ENCODE measurements around the gene SLC22A2. TPM values are rescaled to one million over a fixed set of nuclear protein-coding genes. Genes with fewer than 3 reads are reported as not detected.

The SLC22A2 gene
- total RNA-seq, 4 donors from 2014 or later, result not detected

GRCh38 chr6:160249671-160250070 lies 8.9 kb downstream of the SLC22A2 start:
- TF ChIP-seq, protein P1, sequence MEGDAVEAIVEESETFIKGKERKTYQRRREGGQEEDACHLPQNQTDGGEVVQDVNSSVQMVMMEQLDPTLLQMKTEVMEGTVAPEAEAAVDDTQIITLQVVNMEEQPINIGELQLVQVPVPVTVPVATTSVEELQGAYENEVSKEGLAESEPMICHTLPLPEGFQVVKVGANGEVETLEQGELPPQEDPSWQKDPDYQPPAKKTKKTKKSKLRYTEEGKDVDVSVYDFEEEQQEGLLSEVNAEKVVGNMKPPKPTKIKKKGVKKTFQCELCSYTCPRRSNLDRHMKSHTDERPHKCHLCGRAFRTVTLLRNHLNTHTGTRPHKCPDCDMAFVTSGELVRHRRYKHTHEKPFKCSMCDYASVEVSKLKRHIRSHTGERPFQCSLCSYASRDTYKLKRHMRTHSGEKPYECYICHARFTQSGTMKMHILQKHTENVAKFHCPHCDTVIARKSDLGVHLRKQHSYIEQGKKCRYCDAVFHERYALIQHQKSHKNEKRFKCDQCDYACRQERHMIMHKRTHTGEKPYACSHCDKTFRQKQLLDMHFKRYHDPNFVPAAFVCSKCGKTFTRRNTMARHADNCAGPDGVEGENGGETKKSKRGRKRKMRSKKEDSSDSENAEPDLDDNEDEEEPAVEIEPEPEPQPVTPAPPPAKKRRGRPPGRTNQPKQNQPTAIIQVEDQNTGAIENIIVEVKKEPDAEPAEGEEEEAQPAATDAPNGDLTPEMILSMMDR (IDR thresholded peaks at IDR 0.05), result no peak
- ATAC-seq (ENCODE audit: low FRiP score), result no peak

DNA sequence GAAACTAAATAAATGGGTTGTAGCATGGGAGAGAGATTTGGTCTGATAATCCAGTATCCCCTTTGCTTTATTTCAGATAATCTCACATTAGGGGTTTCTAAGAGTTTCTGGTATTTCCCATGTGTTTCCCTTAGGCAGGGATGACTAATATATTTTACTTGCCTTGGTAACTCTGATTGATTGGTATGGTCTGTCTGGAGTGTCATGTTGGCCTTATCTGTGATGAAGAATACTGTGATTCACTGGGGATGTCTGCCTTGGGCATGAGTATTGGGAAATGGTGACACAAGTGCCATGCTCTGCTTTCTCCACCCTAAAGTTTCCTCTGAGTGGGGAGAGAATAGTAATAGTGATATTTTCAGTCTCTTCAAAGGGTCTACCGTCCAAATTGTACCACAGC lies 10.1 kb downstream of the SLC22A2 start:
- peak; percentile 59 for ATAC-seq (ENCODE audit: low FRiP score)
- DNase-seq (ENCODE audit: low spot score), result no peak
- TF ChIP-seq, protein P1 (IDR thresholded peaks at IDR 0.05), result no peak

More at GRCh38 chr6:160249671-160250070, 8.9 kb downstream of the SLC22A2 start:
- DNase-seq (ENCODE audit: low spot score), result no peak

DNA sequence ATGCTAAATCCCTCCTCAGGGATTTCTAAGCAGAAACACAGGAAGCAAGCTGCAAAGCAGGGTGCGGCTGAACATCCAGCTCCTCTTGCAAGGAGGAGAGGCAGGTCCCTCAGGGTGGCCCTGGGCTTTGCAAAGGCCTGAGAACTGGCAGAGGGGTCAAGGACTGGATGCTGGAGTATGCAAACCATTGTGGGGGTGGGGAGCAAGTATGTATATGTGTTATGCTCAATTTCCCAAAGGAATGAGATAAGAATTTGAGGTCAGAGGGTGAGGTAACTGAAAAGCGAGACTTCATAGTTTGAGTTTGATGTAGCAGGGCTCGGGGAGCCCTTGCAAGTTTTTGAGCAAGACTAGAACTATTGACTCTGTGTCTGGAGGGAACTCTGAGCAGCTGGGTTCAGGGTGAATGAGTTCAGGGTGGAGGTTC lies 11.2 kb downstream of the SLC22A2 start:
- ATAC-seq (ENCODE audit: low FRiP score) (no peak), DNase-seq (ENCODE audit: low spot score) (no peak)
- TF ChIP-seq, protein P1 (IDR thresholded peaks at IDR 0.05), result no peak

- no peak for ATAC-seq (ENCODE audit: low FRiP score)
- DNase-seq (ENCODE audit: low spot score), result no peak
- TF ChIP-seq, protein P1 (IDR thresholded peaks at IDR 0.05), result no peak
Measured at GRCh38 chr6:160240691-160241084, 17.9 kb downstream of the SLC22A2 start.

GRCh38 chr6:160239929-160240690 lies 18.5 kb downstream of the SLC22A2 start:
- ATAC-seq (ENCODE audit: low FRiP score) (no peak), DNase-seq (ENCODE audit: low spot score) (no peak)
- TF ChIP-seq, protein P1 (IDR thresholded peaks at IDR 0.05), result no peak

DNA sequence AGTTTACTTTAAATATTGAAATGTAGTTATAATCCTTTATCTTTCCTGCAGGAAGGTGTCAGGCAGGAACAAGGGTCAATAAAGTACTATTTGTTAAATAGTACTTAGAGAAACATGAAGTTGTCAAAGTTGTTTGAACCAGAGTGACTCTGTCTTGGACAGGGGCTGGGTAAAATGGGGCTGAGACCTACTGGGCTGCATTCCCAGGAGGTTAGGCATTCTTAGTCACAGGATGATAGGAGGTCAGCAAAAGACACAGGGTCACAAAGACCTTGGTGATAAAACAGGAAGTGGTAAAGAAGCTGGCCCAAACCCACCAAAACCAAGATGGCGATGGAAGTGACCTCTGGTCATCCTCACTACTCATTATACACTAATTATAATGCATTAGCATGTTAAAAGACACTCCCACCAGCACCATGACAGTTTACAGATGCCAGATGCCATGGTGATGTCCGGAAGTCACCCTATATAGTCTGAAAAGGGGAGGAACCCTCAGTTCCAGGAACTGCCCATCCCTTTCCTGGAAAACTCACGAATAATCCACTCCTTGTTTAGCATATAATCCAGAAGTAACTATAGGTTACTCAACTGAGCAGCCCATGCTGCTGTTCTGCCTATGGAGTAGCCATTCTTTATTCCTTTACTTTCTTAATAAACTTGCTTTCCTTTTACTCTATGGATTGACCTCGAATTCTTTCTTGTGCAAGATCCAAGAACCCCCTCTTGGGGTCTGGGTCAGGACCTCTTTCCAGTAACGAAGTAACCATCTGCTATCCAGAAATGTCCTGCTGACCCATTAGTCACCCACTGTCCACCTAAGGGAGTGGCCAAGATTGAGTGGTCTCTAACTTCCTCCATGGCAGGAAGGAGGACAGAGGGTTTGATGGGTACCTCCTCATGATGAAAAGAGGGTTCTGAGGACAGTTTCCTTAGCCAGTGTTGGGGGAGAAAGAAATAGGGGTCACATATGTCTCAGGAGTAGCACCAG lies 19.6 kb downstream of the SLC22A2 start:
- TF ChIP-seq, protein P1 (IDR thresholded peaks at IDR 0.05), result no peak
- DNase-seq (ENCODE audit: low spot score) (no peak), ATAC-seq (ENCODE audit: low FRiP score) (no peak)
